Adrenal gland (tissue), 12 donors: ENCODE data around the gene TSKS. TPM values are rescaled to one million over a fixed set of nuclear protein-coding genes. Genes with fewer than 3 reads are reported as not detected.

Experiments
- DNase-seq, 7 donors: peaks; one replicate each; pipeline ENCODE4 v3.0.0-alpha.2; 2019 to 2020
- H3K27ac ChIP-seq, 5 donors: fragments of 200-600 bp; sonication (generic) in 4 of 5; 1 replicate in 3 of 5; 2 replicates in 2 of 5; pipeline versions ENCODE4 v1.5.1 to v1.8.0; 2016 to 2020; ENCODE audit warnings: mild to moderate bottlenecking in 1 of 5
- H3K27me3 ChIP-seq: fragments of 200-600 bp; 2 replicates; pipeline ENCODE4 v1.8.0; 2021
- H3K36me3 ChIP-seq, 2 donors: fragments of 200-600 bp; replicated peaks in 1 of 2; 1 replicate in 1 of 2; 2 replicates in 1 of 2; pipeline versions ENCODE4 v1.5.1 to v1.8.0; 2018 to 2022
- H3K4me1 ChIP-seq, 2 donors: fragments of 200-600 bp; replicated peaks in 1 of 2; 1 replicate in 1 of 2; 2 replicates in 1 of 2; pipeline versions ENCODE4 v1.5.1 to v1.8.0; 2018 to 2021
- H3K4me3 ChIP-seq, 4 donors: fragments of 200-600 bp; sonication (generic) in 3 of 4; one replicate each; pipeline ENCODE4 v1.5.1; 2016 to 2018
- H3K9me3 ChIP-seq, 3 donors: fragments of 200-600 bp; sonication (generic) in 1 of 3; replicated peaks in 1 of 3; 1 replicate in 2 of 3; 2 replicates in 1 of 3; pipeline versions ENCODE4 v1.5.1 to v1.8.0; 2016 to 2021
- POLR2A ChIP-seq, 2 donors: fragments of 450-650 bp; IDR thresholded peaks; one replicate each; pipeline ENCODE4 v1.6.1; 2017; ENCODE audit warnings: antibody characterized with exemption in 2 of 2, mild to moderate bottlenecking in 2 of 2, moderate library complexity in 1 of 2
- WGBS, 4 donors: extraction: QIAGEN DNeasy Blood & Tissue Kit in 2 of 4; methylation state at CpG; one replicate each; pipeline versions ENCODE4 v1.1.5 to v1.1.7; 2013 to 2017; 5-methylcytosine and 5-hydroxymethylcytosine counted together
- intact Hi-C, 2 donors: fragments of 100-400 bp; cut with DNase I; formaldehyde crosslinking; loops; one replicate each; pipeline versions ENCODE4 v1.14.1 to v1.15.0; 2022 to 2023
- polyA plus RNA-seq, 3 donors: library from polyadenylated mRNA; stranded (reverse); fragments of 200-250 nt in 2 of 3; fragments of 350-450 nt in 1 of 3; fragmentation: Illumina TruSeq in 1 of 3; extraction: RNeasy Lipid Tissue Mini Kit (QIAGEN cat#74804) in 1 of 3; gene quantifications; one replicate each; pipeline ENCODE4 v1.2.3, GENCODE V29; 2013 to 2014
- total RNA-seq, 9 donors: library from RNA; depleted of rRNA in 4 of 9; stranded (reverse); fragments of >200 nt in 4 of 9; fragments of 120-200 nt in 1 of 9; fragmentation: NEBNext Ultra II Directional in 1 of 9; extraction: Animal tissue kit (Norgen Biotek cat#: 25700) in 1 of 9; gene quantifications; one replicate each; pipeline versions ENCODE4 v1.1.0 to v1.2.4, GENCODE V29; 2013 to 2023
- TF ChIP-seq, protein P1 (sequence below), 6 experiments: fragments of 450-650 bp in 4 of 6; fragments of 200-600 bp in 2 of 6; sonication (generic) in 1 of 6; IDR thresholded peaks; 1 replicate in 5 of 6; 2 replicates in 1 of 6; pipeline versions ENCODE4 v1.5.1 to v1.8.0; 2016 to 2021; ENCODE audit warnings: antibody characterized with exemption in 6 of 6, mild to moderate bottlenecking in 2 of 6, moderate library complexity in 1 of 6
- donor health status: healthy with polysubstance abuse.
- donor health status: Bipolar disorder and iron deficiency.
- donor health status: DM: yes; HTN: yes; CAD: no.
- donor health status: DM: no; HTN: no; CAD: no.
- donor health status: DM: no; HTN: no; CAD: no.
- donor health status: DM: yes; HTN: yes; CAD: no.

The TSKS gene
- total and polyA plus RNA-seq, 12 donors, result 0.11 to 1.7 (median 0.42) TPM; not detected in 5

GRCh38 chr19:49741210-49741844 lies 21.8 kb downstream of the TSKS start:
- Histone ChIP-seq H3K4me3 (no peak overlapping the region), H3K4me1 (no peaks in the 10 kb centered on the region), H3K27me3 (no peaks in the 10 kb centered on the region), H3K9me3 (no peaks in the 10 kb centered on the region), H3K36me3 (no peaks in the 10 kb centered on the region), H3K27ac (no peak overlapping the region)
- intact Hi-C loops, result no loop called here
- TF ChIP-seq, protein P1, sequence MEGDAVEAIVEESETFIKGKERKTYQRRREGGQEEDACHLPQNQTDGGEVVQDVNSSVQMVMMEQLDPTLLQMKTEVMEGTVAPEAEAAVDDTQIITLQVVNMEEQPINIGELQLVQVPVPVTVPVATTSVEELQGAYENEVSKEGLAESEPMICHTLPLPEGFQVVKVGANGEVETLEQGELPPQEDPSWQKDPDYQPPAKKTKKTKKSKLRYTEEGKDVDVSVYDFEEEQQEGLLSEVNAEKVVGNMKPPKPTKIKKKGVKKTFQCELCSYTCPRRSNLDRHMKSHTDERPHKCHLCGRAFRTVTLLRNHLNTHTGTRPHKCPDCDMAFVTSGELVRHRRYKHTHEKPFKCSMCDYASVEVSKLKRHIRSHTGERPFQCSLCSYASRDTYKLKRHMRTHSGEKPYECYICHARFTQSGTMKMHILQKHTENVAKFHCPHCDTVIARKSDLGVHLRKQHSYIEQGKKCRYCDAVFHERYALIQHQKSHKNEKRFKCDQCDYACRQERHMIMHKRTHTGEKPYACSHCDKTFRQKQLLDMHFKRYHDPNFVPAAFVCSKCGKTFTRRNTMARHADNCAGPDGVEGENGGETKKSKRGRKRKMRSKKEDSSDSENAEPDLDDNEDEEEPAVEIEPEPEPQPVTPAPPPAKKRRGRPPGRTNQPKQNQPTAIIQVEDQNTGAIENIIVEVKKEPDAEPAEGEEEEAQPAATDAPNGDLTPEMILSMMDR (IDR thresholded peaks at IDR 0.05), result no peak
- TF ChIP-seq POLR2A (IDR thresholded peaks at IDR 0.05), result no peak
- DNase-seq, result no peak
- WGBS, 4 donors, result 86 to 92% (median 89%) methylated on average over 9 of the region's 9 CpGs

- Histone ChIP-seq H3K4me3 (no peak overlapping the region), H3K27ac (no peak overlapping the region), H3K4me1 (no peaks in the 10 kb centered on the region), H3K9me3 (no peaks in the 10 kb centered on the region), H3K27me3 (no peaks in the 10 kb centered on the region), H3K36me3 (no peaks in the 10 kb centered on the region)
- 90 to 96% (median 92%) methylated on average over 3 to 10 of the region's 10 CpGs for WGBS, 4 donors
- no peak for DNase-seq
- TF ChIP-seq POLR2A (IDR thresholded peaks at IDR 0.05), result no peak
- TF ChIP-seq, protein P1 (IDR thresholded peaks at IDR 0.05), result no peak
- intact Hi-C loops, result no loop called here
Measured at GRCh38 chr19:49739933-49740332, 23.2 kb downstream of the TSKS start.

- Histone ChIP-seq H3K27ac (no peak overlapping the region), H3K27me3 (no peaks in the 10 kb centered on the region), H3K9me3 (no peaks in the 10 kb centered on the region), H3K4me1 (no peaks in the 10 kb centered on the region), H3K36me3 (no peaks in the 10 kb centered on the region), H3K4me3 (no peak overlapping the region)
- no peak for DNase-seq
- intact Hi-C loops, result no loop called here
- no peak for TF ChIP-seq POLR2A (IDR thresholded peaks at IDR 0.05)
- TF ChIP-seq, protein P1 (IDR thresholded peaks at IDR 0.05), result no peak
- 73 to 94% (median 84%) methylated on average over 1 of the region's 1 CpG for WGBS, 4 donors
Measured at GRCh38 chr19:49739098-49739497, 24.0 kb downstream of the TSKS start.

DNA sequence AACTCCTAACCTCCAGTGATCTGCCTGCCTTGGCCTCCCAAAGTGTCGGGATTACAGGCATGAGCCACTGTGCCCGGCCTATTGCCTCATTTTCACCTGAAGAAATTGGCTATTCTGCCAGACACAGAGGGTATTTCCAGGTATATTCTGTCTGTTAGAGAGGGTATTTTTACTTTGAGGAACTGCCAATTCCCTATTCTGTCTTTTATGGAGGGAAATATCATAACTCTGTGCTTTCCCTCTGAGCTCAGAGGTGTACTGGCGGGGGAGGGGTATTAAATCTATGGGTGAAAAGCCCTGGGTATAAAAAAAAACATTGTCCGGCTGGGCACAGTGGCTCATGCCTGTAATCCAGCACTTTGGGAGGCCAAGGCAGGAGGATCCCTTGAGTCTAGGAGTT lies 24.8 kb downstream of the TSKS start:
- intact Hi-C loops, result no loop called here
- DNase-seq, result no peak
- TF ChIP-seq, protein P1 (IDR thresholded peaks at IDR 0.05), result no peak
- no peak for TF ChIP-seq POLR2A (IDR thresholded peaks at IDR 0.05)
- Histone ChIP-seq H3K4me1 (no peaks in the 10 kb centered on the region), H3K27me3 (no peaks in the 10 kb centered on the region), H3K9me3 (no peaks in the 10 kb centered on the region), H3K27ac (no peak overlapping the region), H3K36me3 (no peaks in the 10 kb centered on the region), H3K4me3 (no peak overlapping the region)
- 85 to 91% (median 89%) methylated on average over 4 of the region's 4 CpGs for whole genome bisulfite sequencing, 4 donors
